Smooth muscle cell (in vitro differentiated cells): ENCODE measurements around the gene ACAP3. TPM values are rescaled to one million over a fixed set of nuclear protein-coding genes. Genes with fewer than 3 reads are reported as not detected.

Experiments used
- DNase-seq: peaks from one replicate; lab custom pipeline; 2025; ENCODE audit not compliant: unreplicated experiment; lab: John Stamatoyannopoulos, UW
- H2AFZ ChIP-seq: fragments of 200-600 bp; sonication (generic); 2 replicates; pipeline ENCODE4 v1.6.0; 2016; ENCODE audit warnings: antibody characterized with exemption, low read depth, mild to moderate bottlenecking
- H3F3A ChIP-seq: fragments of 200-600 bp; sonication (generic); 2 replicates; pipeline ENCODE4 v1.6.0; 2017; ENCODE audit warnings: antibody characterized with exemption, low read depth
- H3K27ac ChIP-seq: fragments of 200-600 bp; sonication (generic); 2 replicates; pipeline ENCODE4 v1.5.1; 2016; ENCODE audit warnings: low read depth, mild to moderate bottlenecking
- H3K27me3 ChIP-seq: fragments of 200-600 bp; sonication (generic); 2 replicates; pipeline ENCODE4 v1.6.1; 2016; ENCODE audit warnings: low read depth, mild to moderate bottlenecking
- H3K36me3 ChIP-seq: fragments of 200-600 bp; sonication (generic); 2 replicates; pipeline ENCODE4 v1.5.1; 2016; ENCODE audit warnings: low read depth
- H3K4me1 ChIP-seq: fragments of 200-600 bp; sonication (generic); 2 replicates; pipeline ENCODE4 v1.5.1; 2016; ENCODE audit warnings: low read depth
- H3K4me2 ChIP-seq: fragments of 200-600 bp; sonication (generic); 2 replicates; pipeline ENCODE4 v1.6.0; 2016; ENCODE audit warnings: mild to moderate bottlenecking
- H3K4me3 ChIP-seq: fragments of 200-600 bp; sonication (generic); 2 replicates; pipeline ENCODE4 v1.5.1; 2016; ENCODE audit warnings: mild to moderate bottlenecking
- H3K79me2 ChIP-seq: fragments of 200-600 bp; sonication (generic); 2 replicates; pipeline ENCODE4 v1.6.0; 2016; ENCODE audit warnings: low read depth, mild to moderate bottlenecking
- H3K9ac ChIP-seq: fragments of 200-600 bp; sonication (generic); 2 replicates; pipeline ENCODE4 v1.6.0; 2016; ENCODE audit warnings: low read depth
- H3K9me3 ChIP-seq: fragments of 200-600 bp; sonication (generic); replicated peaks from 2 replicates; pipeline ENCODE4 v1.5.1; 2016; ENCODE audit warnings: low read depth
- H4K20me1 ChIP-seq: fragments of 200-600 bp; sonication (generic); 2 replicates; pipeline ENCODE4 v1.6.0; 2016; ENCODE audit warnings: low read depth
- WGBS: methylation state at CpG from one replicate; pipeline ENCODE4 v1.1.7; 2016; ENCODE audit warnings: low lambda C conversion rate; 5-methylcytosine and 5-hydroxymethylcytosine counted together
- polyA plus RNA-seq: library from polyadenylated mRNA; unstranded; fragments of >200 nt; fragmentation: Nextera tagmentation; extraction: Ambion mirVana; gene quantifications from 2 replicates; pipeline ENCODE4 v1.2.1, GENCODE V29; 2016
- total RNA-seq: library from RNA; depleted of rRNA; stranded (reverse); fragments of >200 nt; gene quantifications from 2 replicates; pipeline ENCODE4 v1.2.3, GENCODE V29; 2014
- TF ChIP-seq, protein P1 (sequence below): fragments of 200-600 bp; sonication (generic); IDR thresholded peaks from 2 replicates; pipeline ENCODE4 v1.5.1; 2017; ENCODE audit warnings: borderline replicate concordance, mild to moderate bottlenecking, antibody characterized with exemption; ENCODE audit not compliant: insufficient read depth, poor library complexity, severe bottlenecking

The ACAP3 gene
- total and polyA plus RNA-seq, 2 experiments from 2014 or later = 29.9 to 63.9 TPM

DNA sequence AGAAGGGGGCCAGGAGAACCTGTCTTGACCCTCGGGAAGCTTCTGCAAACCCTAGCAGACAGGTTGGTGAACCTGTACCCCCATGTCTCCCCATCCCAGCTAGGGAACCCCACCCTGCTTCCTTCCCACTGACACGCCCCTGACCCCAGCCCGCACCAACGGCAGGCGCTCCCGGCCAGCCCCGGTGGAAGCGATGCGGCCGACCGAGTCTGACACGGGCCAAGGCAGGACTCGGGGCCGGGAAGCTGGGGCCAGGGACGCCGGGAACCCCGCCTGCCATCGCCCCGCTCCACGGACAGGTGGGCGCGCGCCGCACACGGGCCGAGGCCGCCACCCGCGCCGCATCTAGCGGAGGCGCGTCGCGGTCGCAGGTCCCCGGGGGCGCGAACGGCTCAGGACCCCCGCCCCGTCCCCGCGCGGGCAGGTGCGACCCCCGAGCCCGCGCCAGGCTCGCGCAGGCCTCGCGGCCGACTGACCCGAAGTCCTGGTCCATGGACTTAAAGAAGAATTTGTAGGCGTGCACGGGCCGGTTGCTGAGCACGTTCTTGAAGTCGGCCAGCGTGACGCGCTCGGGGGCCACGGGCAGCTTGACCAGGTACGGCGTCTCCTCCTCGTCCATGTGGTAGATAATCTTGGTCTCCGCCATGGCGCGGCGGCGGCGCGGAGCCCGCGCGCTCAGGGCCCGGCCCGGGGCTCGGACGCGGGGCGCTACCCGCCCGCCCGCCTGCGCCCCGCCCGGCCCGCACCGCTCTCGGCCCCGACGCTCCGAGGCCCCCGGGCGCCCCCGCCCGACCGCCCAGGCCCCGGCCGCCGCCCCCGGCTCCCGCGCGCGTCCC lies 40.9 kb upstream of the ACAP3 start:
- H3K9me3 ChIP-seq = no peaks in the 10 kb centered on the region
- peak overlapping the region; percentile 15 for H3K27ac ChIP-seq
- TF ChIP-seq, protein P1, sequence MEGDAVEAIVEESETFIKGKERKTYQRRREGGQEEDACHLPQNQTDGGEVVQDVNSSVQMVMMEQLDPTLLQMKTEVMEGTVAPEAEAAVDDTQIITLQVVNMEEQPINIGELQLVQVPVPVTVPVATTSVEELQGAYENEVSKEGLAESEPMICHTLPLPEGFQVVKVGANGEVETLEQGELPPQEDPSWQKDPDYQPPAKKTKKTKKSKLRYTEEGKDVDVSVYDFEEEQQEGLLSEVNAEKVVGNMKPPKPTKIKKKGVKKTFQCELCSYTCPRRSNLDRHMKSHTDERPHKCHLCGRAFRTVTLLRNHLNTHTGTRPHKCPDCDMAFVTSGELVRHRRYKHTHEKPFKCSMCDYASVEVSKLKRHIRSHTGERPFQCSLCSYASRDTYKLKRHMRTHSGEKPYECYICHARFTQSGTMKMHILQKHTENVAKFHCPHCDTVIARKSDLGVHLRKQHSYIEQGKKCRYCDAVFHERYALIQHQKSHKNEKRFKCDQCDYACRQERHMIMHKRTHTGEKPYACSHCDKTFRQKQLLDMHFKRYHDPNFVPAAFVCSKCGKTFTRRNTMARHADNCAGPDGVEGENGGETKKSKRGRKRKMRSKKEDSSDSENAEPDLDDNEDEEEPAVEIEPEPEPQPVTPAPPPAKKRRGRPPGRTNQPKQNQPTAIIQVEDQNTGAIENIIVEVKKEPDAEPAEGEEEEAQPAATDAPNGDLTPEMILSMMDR = no peak
- H3K79me2 ChIP-seq = peaks cover 58% of the 10 kb centered on the region
- no peaks in the 10 kb centered on the region for H3K27me3 ChIP-seq
- 2% methylated on average over 68 of the region's 109 CpGs for WGBS
- peak overlapping the region; percentile 62 for H3K9ac ChIP-seq
- H3K4me1 ChIP-seq = peaks cover 12% of the 10 kb centered on the region
- DNase-seq = no peak
- H2AFZ ChIP-seq = no peak overlapping the region
- peak overlapping the region; percentile 97 for H3K4me2 ChIP-seq
- peaks cover 13% of the 10 kb centered on the region for H3F3A ChIP-seq
- H3K36me3 ChIP-seq = no peaks in the 10 kb centered on the region
- H3K4me3 ChIP-seq = peak overlapping the region; percentile 72
- H4K20me1 ChIP-seq = peaks cover 71% of the 10 kb centered on the region

DNA sequence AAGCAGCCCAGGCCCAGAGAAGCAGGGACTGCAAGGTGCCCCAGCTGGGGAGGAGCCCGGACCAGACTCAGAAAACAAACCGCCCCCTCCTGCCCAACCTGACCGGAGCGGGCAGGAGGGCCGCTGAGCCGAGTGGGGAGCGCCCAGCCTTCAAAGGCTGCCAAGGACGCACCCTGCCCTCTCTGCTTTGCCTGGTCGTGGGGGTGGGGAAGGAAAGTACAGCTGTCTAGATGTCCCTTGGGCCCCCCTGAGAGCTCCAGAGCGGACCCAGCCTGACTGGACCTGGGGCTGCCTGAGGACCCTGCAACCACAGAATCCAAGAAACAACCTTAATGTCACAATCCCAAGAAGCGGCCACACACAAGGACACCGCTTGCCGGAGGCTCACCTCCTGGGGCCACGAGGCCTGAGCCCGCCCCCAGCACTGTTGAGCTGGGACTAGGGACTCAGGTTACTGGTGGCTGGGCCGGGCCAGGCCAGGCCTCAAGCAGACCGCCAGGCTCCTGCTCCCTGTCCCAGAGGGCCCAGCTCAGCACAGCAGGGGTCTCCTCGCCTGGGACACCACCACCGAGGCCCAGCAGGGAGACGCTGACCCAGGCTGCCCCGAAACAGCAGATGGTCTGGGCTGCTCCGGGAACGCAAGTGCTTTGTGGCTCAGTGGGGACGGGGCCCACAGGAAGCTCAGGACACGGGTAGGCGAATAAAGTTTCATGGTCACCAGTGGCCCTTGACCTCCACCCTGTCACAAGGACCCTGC lies 40.1 kb upstream of the ACAP3 start:
- Histone ChIP-seq H3K79me2 (peaks cover 57% of the 10 kb centered on the region), H3K9ac (peak overlapping the region; percentile 47), H3K4me1 (peaks cover 12% of the 10 kb centered on the region), H3K4me3 (peak overlapping the region; percentile 72), H3K27ac (peak overlapping the region; percentile 15), H3F3A (peaks cover 6% of the 10 kb centered on the region), H3K36me3 (no peaks in the 10 kb centered on the region), H3K4me2 (peak overlapping the region; percentile 97), H4K20me1 (peaks cover 71% of the 10 kb centered on the region), H3K27me3 (no peaks in the 10 kb centered on the region), H2AFZ (no peak overlapping the region), H3K9me3 (no peaks in the 10 kb centered on the region)
- TF ChIP-seq, protein P1 = no peak
- DNase-seq = no peak
- 33% methylated on average over 26 of the region's 26 CpGs for WGBS

DNA sequence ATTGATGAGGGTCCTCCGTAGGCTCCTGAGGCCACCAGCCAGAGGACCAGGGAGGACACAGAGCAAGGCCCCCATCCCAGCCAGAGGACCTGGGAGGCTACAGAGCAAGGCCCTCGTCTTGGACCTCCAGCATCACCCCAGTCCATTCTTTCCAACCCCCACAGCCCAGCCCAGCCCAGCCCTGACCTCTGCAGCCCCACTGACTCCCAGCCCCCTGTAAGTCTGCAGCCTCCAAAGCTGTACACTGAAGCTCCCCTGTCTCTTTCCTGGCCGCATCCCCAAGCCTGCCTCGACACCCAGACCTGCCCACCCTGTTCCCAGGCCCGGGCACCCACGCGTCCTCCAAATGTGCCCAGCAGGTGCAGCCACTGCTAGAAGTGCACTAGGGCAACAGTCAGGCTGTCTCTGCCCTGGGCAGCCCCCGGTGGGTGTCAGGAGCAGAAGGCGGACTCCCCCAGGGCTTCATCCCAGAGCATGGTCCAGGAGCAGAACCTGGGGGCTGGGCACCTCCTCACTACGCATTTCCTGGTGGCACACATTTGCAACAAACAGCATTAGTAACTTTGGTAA lies 39.4 kb upstream of the ACAP3 start:
- H3K79me2 ChIP-seq = peaks cover 57% of the 10 kb centered on the region
- DNase-seq = no peak
- TF ChIP-seq, protein P1 = no peak
- no peak overlapping the region for H3K27ac ChIP-seq
- H3K4me1 ChIP-seq = peaks cover 12% of the 10 kb centered on the region
- H4K20me1 ChIP-seq = peaks cover 71% of the 10 kb centered on the region
- H2AFZ ChIP-seq = no peak overlapping the region
- peak overlapping the region; percentile 47 for H3K9ac ChIP-seq
- H3K36me3 ChIP-seq = no peaks in the 10 kb centered on the region
- no peaks in the 10 kb centered on the region for H3K9me3 ChIP-seq
- H3F3A ChIP-seq = peaks cover under 1% of the 10 kb centered on the region
- 87% methylated on average over 10 of the region's 10 CpGs for WGBS
- H3K27me3 ChIP-seq = no peaks in the 10 kb centered on the region
- peak overlapping the region; percentile 72 for H3K4me3 ChIP-seq
- peak overlapping the region; percentile 97 for H3K4me2 ChIP-seq
